Ishikawa (cell line): Measurements from ENCODE around the gene CPVL.

ENCODE experiments used
- CEBPB ChIP-seq: IDR thresholded peaks from 2 replicates; pipeline ENCODE4 v1.6.1; 2012
- CREB1 ChIP-seq: IDR thresholded peaks from 2 replicates; pipeline ENCODE4 v1.6.1; 2012; ENCODE audit warnings: low read depth
- EGR1 ChIP-seq: IDR thresholded peaks from 2 replicates; pipeline ENCODE4 v1.6.1; 2012
- EP300 ChIP-seq: IDR thresholded peaks from 2 replicates; pipeline ENCODE4 v1.6.1; 2012; ENCODE audit warnings: borderline replicate concordance
- FOXM1 ChIP-seq: IDR thresholded peaks from 2 replicates; pipeline ENCODE4 v1.6.1; 2012; ENCODE audit warnings: low read depth, borderline replicate concordance
- MAX ChIP-seq: IDR thresholded peaks from 2 replicates; pipeline ENCODE4 v1.6.1; 2012
- NFIC ChIP-seq: IDR thresholded peaks from 2 replicates; pipeline ENCODE4 v1.6.1; 2012
- RAD21 ChIP-seq: IDR thresholded peaks from 2 replicates; pipeline ENCODE4 v1.6.1; 2012; ENCODE audit warnings: low read depth
- TAF1 ChIP-seq: IDR thresholded peaks from 2 replicates; pipeline ENCODE4 v1.6.1; 2012; ENCODE audit warnings: low read depth, mild to moderate bottlenecking
- TCF12 ChIP-seq: IDR thresholded peaks from 2 replicates; pipeline ENCODE4 v1.6.1; 2012; ENCODE audit warnings: low read depth
- TEAD4 ChIP-seq: IDR thresholded peaks from 2 replicates; pipeline ENCODE4 v1.6.1; 2012
- YY1 ChIP-seq: IDR thresholded peaks from 2 replicates; pipeline ENCODE4 v1.6.1; 2012; ENCODE audit warnings: low read depth
- ZBTB7A ChIP-seq: IDR thresholded peaks from 2 replicates; pipeline ENCODE4 v1.6.1; 2012; ENCODE audit warnings: low read depth
- TF ChIP-seq, protein P1 (sequence below): IDR thresholded peaks from 2 replicates; pipeline ENCODE4 v1.6.1; 2012; ENCODE audit warnings: low read depth, mild to moderate bottlenecking
- TF ChIP-seq, protein P2 (sequence below): IDR thresholded peaks from 2 replicates; pipeline ENCODE4 v1.6.1; 2012

The CPVL gene

DNA sequence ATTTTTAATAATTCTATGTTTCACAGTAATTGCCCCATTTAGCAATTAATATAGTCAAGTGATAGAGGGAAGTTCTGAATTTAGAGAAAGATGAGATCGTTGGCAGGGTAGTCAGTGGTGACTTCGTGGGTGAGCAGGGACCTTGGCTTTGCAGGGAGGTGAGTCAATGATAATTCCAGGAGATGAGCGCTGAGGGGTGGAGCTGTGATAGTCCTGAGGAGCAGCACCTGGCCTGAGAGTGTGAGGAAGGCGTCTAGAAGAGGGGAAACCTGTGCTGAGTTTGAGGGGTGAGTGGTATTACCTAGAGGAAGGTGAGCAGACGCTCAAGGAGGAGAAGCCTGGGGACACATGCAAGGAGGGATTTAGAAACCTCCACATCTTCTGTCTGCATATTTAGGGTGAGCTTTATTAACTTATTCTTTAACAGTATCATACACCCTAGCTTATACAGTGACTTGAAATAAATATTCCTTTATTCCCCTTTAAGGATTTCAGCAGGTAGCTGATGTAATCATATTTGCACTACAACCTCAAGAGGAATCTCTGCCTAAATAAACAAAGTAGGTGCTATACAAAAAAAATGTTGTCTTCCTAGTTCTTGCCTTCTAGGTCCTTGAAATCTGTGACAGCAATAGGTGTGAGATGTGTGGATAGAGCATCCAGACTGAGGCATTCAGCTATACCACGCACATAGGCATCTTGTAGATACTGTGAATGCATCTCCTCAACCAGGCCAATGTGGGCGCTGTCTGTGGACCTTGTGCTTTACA lies 186.1 kb downstream of the CPVL start:
- TF ChIP-seq EGR1 (no peak), YY1 (no peak), MAX (no peak), TAF1 (no peak), CREB1 (no peak), CEBPB (no peak), FOXM1 (no peak), TEAD4 (no peak), ZBTB7A (no peak), NFIC (no peak), RAD21 (no peak), EP300 (no peak), TCF12 (no peak)
- TF ChIP-seq, protein P1, sequence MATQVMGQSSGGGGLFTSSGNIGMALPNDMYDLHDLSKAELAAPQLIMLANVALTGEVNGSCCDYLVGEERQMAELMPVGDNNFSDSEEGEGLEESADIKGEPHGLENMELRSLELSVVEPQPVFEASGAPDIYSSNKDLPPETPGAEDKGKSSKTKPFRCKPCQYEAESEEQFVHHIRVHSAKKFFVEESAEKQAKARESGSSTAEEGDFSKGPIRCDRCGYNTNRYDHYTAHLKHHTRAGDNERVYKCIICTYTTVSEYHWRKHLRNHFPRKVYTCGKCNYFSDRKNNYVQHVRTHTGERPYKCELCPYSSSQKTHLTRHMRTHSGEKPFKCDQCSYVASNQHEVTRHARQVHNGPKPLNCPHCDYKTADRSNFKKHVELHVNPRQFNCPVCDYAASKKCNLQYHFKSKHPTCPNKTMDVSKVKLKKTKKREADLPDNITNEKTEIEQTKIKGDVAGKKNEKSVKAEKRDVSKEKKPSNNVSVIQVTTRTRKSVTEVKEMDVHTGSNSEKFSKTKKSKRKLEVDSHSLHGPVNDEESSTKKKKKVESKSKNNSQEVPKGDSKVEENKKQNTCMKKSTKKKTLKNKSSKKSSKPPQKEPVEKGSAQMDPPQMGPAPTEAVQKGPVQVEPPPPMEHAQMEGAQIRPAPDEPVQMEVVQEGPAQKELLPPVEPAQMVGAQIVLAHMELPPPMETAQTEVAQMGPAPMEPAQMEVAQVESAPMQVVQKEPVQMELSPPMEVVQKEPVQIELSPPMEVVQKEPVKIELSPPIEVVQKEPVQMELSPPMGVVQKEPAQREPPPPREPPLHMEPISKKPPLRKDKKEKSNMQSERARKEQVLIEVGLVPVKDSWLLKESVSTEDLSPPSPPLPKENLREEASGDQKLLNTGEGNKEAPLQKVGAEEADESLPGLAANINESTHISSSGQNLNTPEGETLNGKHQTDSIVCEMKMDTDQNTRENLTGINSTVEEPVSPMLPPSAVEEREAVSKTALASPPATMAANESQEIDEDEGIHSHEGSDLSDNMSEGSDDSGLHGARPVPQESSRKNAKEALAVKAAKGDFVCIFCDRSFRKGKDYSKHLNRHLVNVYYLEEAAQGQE, result no peak
- TF ChIP-seq, protein P2, sequence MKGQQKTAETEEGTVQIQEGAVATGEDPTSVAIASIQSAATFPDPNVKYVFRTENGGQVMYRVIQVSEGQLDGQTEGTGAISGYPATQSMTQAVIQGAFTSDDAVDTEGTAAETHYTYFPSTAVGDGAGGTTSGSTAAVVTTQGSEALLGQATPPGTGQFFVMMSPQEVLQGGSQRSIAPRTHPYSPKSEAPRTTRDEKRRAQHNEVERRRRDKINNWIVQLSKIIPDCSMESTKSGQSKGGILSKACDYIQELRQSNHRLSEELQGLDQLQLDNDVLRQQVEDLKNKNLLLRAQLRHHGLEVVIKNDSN, result no peak

GRCh38 chr7:28958980-28959347 lies 187.4 kb downstream of the CPVL start:
- TF ChIP-seq NFIC (0 out of 2 replicates have a peak, but pooled peaks have one; percentile 23), EGR1 (no peak), TEAD4 (no peak)

DNA sequence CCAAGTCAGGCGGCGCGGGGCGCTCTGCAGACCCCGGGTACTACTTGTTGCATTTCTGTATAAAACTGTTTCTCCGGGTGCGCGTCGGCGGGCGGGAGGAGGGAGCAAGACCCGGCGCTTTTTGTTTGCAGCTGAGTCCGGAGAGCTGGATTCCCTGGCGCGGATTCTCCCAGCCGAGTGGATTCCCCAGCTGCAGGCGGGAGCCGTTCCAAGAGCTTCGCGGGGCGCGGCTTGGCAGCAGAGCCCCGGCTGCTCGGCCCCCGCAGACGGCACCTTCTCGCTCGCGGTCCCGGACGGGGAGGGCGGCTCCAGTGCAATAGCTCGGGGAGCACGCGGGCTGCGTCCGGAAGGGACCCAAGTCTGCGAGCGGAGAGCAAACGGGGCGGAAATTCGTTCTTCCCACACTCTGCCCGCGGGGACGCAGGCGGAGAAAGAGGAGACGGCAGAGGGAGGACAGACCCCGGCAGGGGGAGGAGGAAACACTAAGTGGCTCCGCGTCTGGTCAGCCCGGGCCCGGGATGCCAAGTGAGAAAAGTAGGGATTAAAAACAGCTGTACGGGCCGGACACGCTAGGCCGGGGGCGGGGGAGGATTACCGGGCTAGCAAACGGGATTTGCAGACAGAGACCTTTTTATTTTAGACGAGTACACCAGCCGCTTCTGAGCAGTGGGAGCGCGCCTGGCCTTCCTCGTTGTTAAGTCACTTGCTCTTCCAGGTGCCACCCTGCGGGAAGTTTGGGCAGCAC lies 187.9 kb downstream of the CPVL start, which contains the start of gene TRIL:
Gene TRIL, minus strand, starts transcription at position 96 of the 745 bp plus-strand sequence. CDS start 284 bp downstream, outside the sequence.
- TF ChIP-seq CREB1 (no peak), RAD21 (peak; percentile 11; the same call in 1 of the 2 replicates), CEBPB (no peak), FOXM1 (no peak), ZBTB7A (no peak), TCF12 (no peak; the same call in none of the 2 replicates), EGR1 (peak; percentile 47; the same call in 1 of the 2 replicates), TAF1 (0 out of 2 replicates have a peak, but pooled peaks have one; percentile 37), EP300 (no peak; the same call in 1 of the 2 replicates), YY1 (no peak; the same call in 1 of the 2 replicates), NFIC (peak; percentile 74), MAX (peak; percentile 72), TEAD4 (no peak)
- TF ChIP-seq, protein P1, result no peak
- TF ChIP-seq, protein P2, result no peak

GRCh38 chr7:28957751-28958234 lies 188.5 kb downstream of the CPVL start:
- TF ChIP-seq ZBTB7A, result 0 out of 2 replicates have a peak, but pooled peaks have one; percentile 18
- TF ChIP-seq FOXM1, result no peak

GRCh38 chr7:28957064-28957750 lies 189.1 kb downstream of the CPVL start:
- TF ChIP-seq TAF1 (no peak), MAX (no peak), NFIC (no peak), EGR1 (no peak), RAD21 (no peak), ZBTB7A (no peak), CEBPB (no peak), YY1 (no peak)
- TF ChIP-seq, protein P2, result no peak
